Upper lobe of left lung (tissue), 4 donors: ENCODE data around the gene SH2B3.

Experiments used
- CTCF ChIP-seq, 6 experiments: fragments of 450-650 bp in 4 of 6; fragments of 200-600 bp in 2 of 6; sonication (generic) in 2 of 6; IDR thresholded peaks; one replicate each; pipeline ENCODE4 v1.5.1; 2016 to 2019; ENCODE audit warnings: antibody characterized with exemption in 6 of 6
- POLR2A ChIP-seq, 4 donors: fragments of 450-650 bp; IDR thresholded peaks; one replicate each; pipeline ENCODE4 v1.5.1; 2016 to 2017; ENCODE audit warnings: antibody characterized with exemption in 4 of 4, mild to moderate bottlenecking in 2 of 4

- TF ChIP-seq POLR2A (IDR thresholded peaks at IDR 0.05) (no peak), CTCF (IDR thresholded peaks at IDR 0.05) (no peak)
Measured at GRCh38 chr12:111417290-111417689, 11.6 kb downstream of the SH2B3 start.
